ENCODE data around the gene LY6G6C. TPM values are rescaled to one million over a fixed set of nuclear protein-coding genes. Genes with fewer than 3 reads are reported as not detected.
A peak's percentile ranks its signal among the peaks of the same experiment; 100 is the strongest.

Gene LY6G6C
- total and polyA plus RNA-seq, 7 experiments from 2014 or later: 1.2 TPM; not detected in 6

- no peak for DNase-seq
- intact Hi-C loops (cut with micrococcal nuclease): no loop called here
- peaks cover 0 to 6% (median 0%) of the 10 kb centered on the region in 7 donors for H3K4me1 Mint-ChIP-seq
- no peaks in the 10 kb centered on the region for H3K9me3 ChIP-seq (ENCODE audit: control insufficient read depth in 2 of 3, low read length in 3 of 3)
- H3K4me3 Mint-ChIP-seq: no peak overlapping the region
- H3K36me3 ChIP-seq (ENCODE audit: control insufficient read depth in 2 of 3, insufficient read depth in 3 of 3, low read length in 3 of 3): peaks cover 8 to 87% (median 27%) of the 10 kb centered on the region in 3 experiments
- no peak for ATAC-seq
- no peaks in the 10 kb centered on the region for H3K4me1 ChIP-seq (ENCODE audit: control insufficient read depth in 2 of 2, insufficient read depth in 2 of 2, low read length in 2 of 2)
- peak overlapping the region in 1 of 9 donors; percentile 56 for H3K27ac Mint-ChIP-seq
- CTCF ChIA-PET: interaction anchor here (0.6 kb wide), 1 partner anchor 23 kb away, joined by 4 read pairs; the partner anchor contains the start of gene LY6G6D
- no peak overlapping the region for H3K4me3 ChIP-seq (ENCODE audit: low read length)
- H3K9me3 Mint-ChIP-seq: no peaks in the 10 kb centered on the region
- H3K36me3 Mint-ChIP-seq: peaks cover 0 to 26% (median 5%) of the 10 kb centered on the region in 5 donors
- POLR2A ChIA-PET: interaction anchor here (1.0 to 1.4 kb wide), 2 partner anchors 11 to 38 kb away, joined by 3 read pairs; partner anchors contain the start of gene ABHD16A
- H3K27ac ChIP-seq (ENCODE audit: low read depth, low read length): no peak overlapping the region
- no peaks in the 10 kb centered on the region for H3K27me3 ChIP-seq (ENCODE audit: control insufficient read depth in 2 of 2, insufficient read depth in 2 of 2, low read length in 2 of 2)
- no peaks in the 10 kb centered on the region for H3K27me3 Mint-ChIP-seq
Observed at GRCh38 chr6:31691564-31692108, 29.9 kb downstream of the LY6G6C start.

GRCh38 chr6:31691078-31691463 is 30.5 kb downstream of the LY6G6C start:
- ATAC-seq (no peak), DNase-seq (no peak)
- Histone ChIP-seq H3K27ac (ENCODE audit: low read depth, low read length) (no peak overlapping the region), H3K4me1 (ENCODE audit: control insufficient read depth in 2 of 2, insufficient read depth in 2 of 2, low read length in 2 of 2) (no peaks in the 10 kb centered on the region), H3K27me3 (ENCODE audit: control insufficient read depth in 2 of 2, insufficient read depth in 2 of 2, low read length in 2 of 2) (no peaks in the 10 kb centered on the region), H3K36me3 (ENCODE audit: control insufficient read depth in 2 of 3, insufficient read depth in 3 of 3, low read length in 3 of 3) (peaks cover 8 to 87% (median 23%) of the 10 kb centered on the region in 3 experiments), H3K9me3 (ENCODE audit: control insufficient read depth in 2 of 3, low read length in 3 of 3) (no peaks in the 10 kb centered on the region), H3K4me3 (ENCODE audit: low read length) (no peak overlapping the region)
- Mint-ChIP-seq H3K4me3 (no peak overlapping the region), H3K4me1 (peaks cover 0 to 6% (median 0%) of the 10 kb centered on the region in 7 donors), H3K27me3 (no peaks in the 10 kb centered on the region), H3K36me3 (peaks cover 0 to 30% (median 9%) of the 10 kb centered on the region in 5 donors), H3K9me3 (no peaks in the 10 kb centered on the region), H3K27ac (no peak overlapping the region)
- intact Hi-C loops (cut with micrococcal nuclease): no loop called here
- POLR2A ChIA-PET: interaction anchor here (0.9 to 1.0 kb wide), 2 partner anchors 9 to 12 kb away, joined by 3 to 5 read pairs; partner anchors contain the start of gene ABHD16A
- CTCF ChIA-PET: interaction anchor here (0.6 to 0.9 kb wide), 2 partner anchors 24 to 173 kb away, joined by 3 to 4 read pairs; partner anchors contain the start of gene LY6G6D

- Mint-ChIP-seq H3K27ac (peak overlapping the region in 2 of 9 donors; percentile 32 to 59), H3K4me3 (no peak overlapping the region), H3K36me3 (peaks cover 0 to 31% (median 10%) of the 10 kb centered on the region in 5 donors), H3K27me3 (no peaks in the 10 kb centered on the region), H3K4me1 (peaks cover 0 to 6% (median 0%) of the 10 kb centered on the region in 7 donors), H3K9me3 (no peaks in the 10 kb centered on the region)
- H3K27ac ChIP-seq (ENCODE audit: low read depth, low read length): no peak overlapping the region
- ATAC-seq (no peak), DNase-seq (no peak)
- H3K27me3 ChIP-seq (ENCODE audit: control insufficient read depth in 2 of 2, insufficient read depth in 2 of 2, low read length in 2 of 2): no peaks in the 10 kb centered on the region
- ChIA-PET POLR2A (interaction anchor here (0.9 to 1.3 kb wide), 4 partner anchors 9 to 173 kb away, joined by 3 to 5 read pairs (median 4); partner anchors contain the start of genes ABHD16A and LY6G5C), CTCF (interaction anchor here (0.9 kb wide), 1 partner anchor 173 kb away, joined by 3 read pairs; no protein-coding TSS in a partner anchor)
- H3K4me1 ChIP-seq (ENCODE audit: control insufficient read depth in 2 of 2, insufficient read depth in 2 of 2, low read length in 2 of 2): no peaks in the 10 kb centered on the region
- H3K36me3 ChIP-seq (ENCODE audit: control insufficient read depth in 2 of 3, insufficient read depth in 3 of 3, low read length in 3 of 3): peaks cover 8 to 90% (median 23%) of the 10 kb centered on the region in 3 experiments
- no peak overlapping the region for H3K4me3 ChIP-seq (ENCODE audit: low read length)
- intact Hi-C loops (cut with micrococcal nuclease): no loop called here
- H3K9me3 ChIP-seq (ENCODE audit: control insufficient read depth in 2 of 3, low read length in 3 of 3): no peaks in the 10 kb centered on the region
Observed at GRCh38 chr6:31690231-31691077, 31.1 kb downstream of the LY6G6C start.

- DNase-seq: no peak
- H3K36me3 ChIP-seq (ENCODE audit: control insufficient read depth in 2 of 3, insufficient read depth in 3 of 3, low read length in 3 of 3): peaks cover 0 to 81% (median 23%) of the 10 kb centered on the region in 3 experiments
- Mint-ChIP-seq H3K27me3 (no peaks in the 10 kb centered on the region), H3K27ac (peak overlapping the region in 4 of 9 donors; percentile 14 to 55 (median 27)), H3K4me1 (peaks cover 0 to 6% (median 0%) of the 10 kb centered on the region in 7 donors), H3K36me3 (peaks cover 0 to 31% (median 10%) of the 10 kb centered on the region in 5 donors), H3K4me3 (no peak overlapping the region), H3K9me3 (no peaks in the 10 kb centered on the region)
- intact Hi-C loops (cut with micrococcal nuclease): no loop called here
- ATAC-seq: no peak
- no peaks in the 10 kb centered on the region for H3K4me1 ChIP-seq (ENCODE audit: control insufficient read depth in 2 of 2, insufficient read depth in 2 of 2, low read length in 2 of 2)
- H3K27me3 ChIP-seq (ENCODE audit: control insufficient read depth in 2 of 2, insufficient read depth in 2 of 2, low read length in 2 of 2): no peaks in the 10 kb centered on the region
- no peak overlapping the region for H3K27ac ChIP-seq (ENCODE audit: low read depth, low read length)
- H3K9me3 ChIP-seq (ENCODE audit: control insufficient read depth in 2 of 3, low read length in 3 of 3): no peaks in the 10 kb centered on the region
- ChIA-PET CTCF (no interaction called here), POLR2A (interaction anchor here (0.9 to 1.3 kb wide), 2 partner anchors 9 to 173 kb away, joined by 3 to 4 read pairs; partner anchors contain the start of gene LY6G5C)
- H3K4me3 ChIP-seq (ENCODE audit: low read length): no peak overlapping the region
Observed at GRCh38 chr6:31689249-31690110, 32.1 kb downstream of the LY6G6C start.

- no peak for ATAC-seq
- no peaks in the 10 kb centered on the region for H3K4me1 ChIP-seq (ENCODE audit: control insufficient read depth in 2 of 2, insufficient read depth in 2 of 2, low read length in 2 of 2)
- Mint-ChIP-seq H3K4me3 (no peak overlapping the region), H3K4me1 (peaks cover 0 to 9% (median 0%) of the 10 kb centered on the region in 7 donors), H3K9me3 (no peaks in the 10 kb centered on the region), H3K36me3 (peaks cover 0 to 29% (median 10%) of the 10 kb centered on the region in 5 donors), H3K27ac (peak overlapping the region in 2 of 9 donors; percentile 39 to 48), H3K27me3 (no peaks in the 10 kb centered on the region)
- peaks cover 0 to 67% (median 21%) of the 10 kb centered on the region in 3 experiments for H3K36me3 ChIP-seq (ENCODE audit: control insufficient read depth in 2 of 3, insufficient read depth in 3 of 3, low read length in 3 of 3)
- no peaks in the 10 kb centered on the region for H3K9me3 ChIP-seq (ENCODE audit: control insufficient read depth in 2 of 3, low read length in 3 of 3)
- ChIA-PET POLR2A (interaction anchor here (0.7 kb wide), 1 partner anchor 151 kb away, joined by 3 read pairs; no protein-coding TSS in a partner anchor), CTCF (interaction anchor here (1.3 kb wide), 1 partner anchor 12 kb away, joined by 6 read pairs; no protein-coding TSS in a partner anchor)
- no peaks in the 10 kb centered on the region for H3K27me3 ChIP-seq (ENCODE audit: control insufficient read depth in 2 of 2, insufficient read depth in 2 of 2, low read length in 2 of 2)
- no peak overlapping the region for H3K27ac ChIP-seq (ENCODE audit: low read depth, low read length)
- no peak overlapping the region for H3K4me3 ChIP-seq (ENCODE audit: low read length)
- intact Hi-C loops (cut with micrococcal nuclease): no loop called here
- no peak for DNase-seq
Observed at GRCh38 chr6:31687860-31688693, 33.5 kb downstream of the LY6G6C start.

Data from naive thymus-derived CD4-positive, alpha-beta T cell (primary cell).